Testis (tissue), 3 donors: Measurements from ENCODE around the gene AKT1. TPM values are rescaled to one million over a fixed set of nuclear protein-coding genes. Genes with fewer than 3 reads are reported as not detected.
A peak's percentile ranks its signal among the peaks of the same experiment; 100 is the strongest.

Experiments used
- DNase-seq: peaks from one replicate; pipeline ENCODE4 v3.0.0-alpha.2; 2019
- H3K27ac ChIP-seq, 2 donors: fragments of 200-600 bp; sonication (generic); one replicate each; pipeline ENCODE4 v1.5.1; 2019
- H3K27me3 ChIP-seq: fragments of 200-600 bp; sonication (generic); one replicate; pipeline ENCODE4 v1.5.1; 2019
- H3K36me3 ChIP-seq: fragments of 200-600 bp; sonication (generic); one replicate; pipeline ENCODE4 v1.5.1; 2017; ENCODE audit warnings: low read depth; ENCODE audit errors: missing control alignments
- H3K4me1 ChIP-seq: fragments of 200-600 bp; sonication (generic); one replicate; pipeline ENCODE4 v1.5.1; 2019
- H3K4me3 ChIP-seq, 2 donors: fragments of 200-600 bp; sonication (generic); one replicate each; pipeline ENCODE4 v1.5.1; 2017 to 2019
- H3K9me3 ChIP-seq: fragments of 200-600 bp; sonication (generic); one replicate; pipeline ENCODE4 v1.5.1; 2017
- POLR2A ChIP-seq: fragments of 450-650 bp; IDR thresholded peaks from one replicate; pipeline ENCODE4 v1.6.1; 2017; ENCODE audit warnings: antibody characterized with exemption, mild to moderate bottlenecking, moderate library complexity
- WGBS, 2 donors: methylation state at CpG; one replicate each; pipeline ENCODE4 v1.1.5; 2018; 5-methylcytosine and 5-hydroxymethylcytosine counted together
- intact Hi-C: fragments of 100-400 bp; cut with DNase I; formaldehyde crosslinking; loops from one replicate; pipeline ENCODE4 v1.15.1; 2023; ENCODE audit warnings: low total_unique reads
- polyA plus RNA-seq: library from polyadenylated mRNA; stranded (reverse); fragments of 350-450 nt; fragmentation: Illumina TruSeq; extraction: RNeasy Lipid Tissue Mini Kit (QIAGEN cat#74804); gene quantifications from one replicate; pipeline ENCODE4 v1.2.3, GENCODE V29; 2014; ENCODE audit warnings: low read depth, low replicate concordance; ENCODE audit not compliant: insufficient read depth
- total RNA-seq, 2 donors: library from RNA; depleted of rRNA; stranded (reverse); fragments of >200 nt; gene quantifications; one replicate each; pipeline ENCODE4 v1.2.3, GENCODE V29; 2016
- TF ChIP-seq, protein P1 (sequence below), 3 experiments: fragments of 450-650 bp in 2 of 3; fragments of 200-600 bp in 1 of 3; sonication (generic) in 1 of 3; IDR thresholded peaks; one replicate each; pipeline ENCODE4 v1.5.1; 2016 to 2019; ENCODE audit warnings: antibody characterized with exemption in 3 of 3, mild to moderate bottlenecking in 2 of 3, moderate library complexity in 1 of 3

Gene AKT1
- total and polyA plus RNA-seq, 3 donors from 2014 or later: 68.2 to 125 (median 106) TPM

- no peaks in the 10 kb centered on the region for H3K36me3 ChIP-seq
- no peaks in the 10 kb centered on the region for H3K27me3 ChIP-seq
- TF ChIP-seq, protein P1, sequence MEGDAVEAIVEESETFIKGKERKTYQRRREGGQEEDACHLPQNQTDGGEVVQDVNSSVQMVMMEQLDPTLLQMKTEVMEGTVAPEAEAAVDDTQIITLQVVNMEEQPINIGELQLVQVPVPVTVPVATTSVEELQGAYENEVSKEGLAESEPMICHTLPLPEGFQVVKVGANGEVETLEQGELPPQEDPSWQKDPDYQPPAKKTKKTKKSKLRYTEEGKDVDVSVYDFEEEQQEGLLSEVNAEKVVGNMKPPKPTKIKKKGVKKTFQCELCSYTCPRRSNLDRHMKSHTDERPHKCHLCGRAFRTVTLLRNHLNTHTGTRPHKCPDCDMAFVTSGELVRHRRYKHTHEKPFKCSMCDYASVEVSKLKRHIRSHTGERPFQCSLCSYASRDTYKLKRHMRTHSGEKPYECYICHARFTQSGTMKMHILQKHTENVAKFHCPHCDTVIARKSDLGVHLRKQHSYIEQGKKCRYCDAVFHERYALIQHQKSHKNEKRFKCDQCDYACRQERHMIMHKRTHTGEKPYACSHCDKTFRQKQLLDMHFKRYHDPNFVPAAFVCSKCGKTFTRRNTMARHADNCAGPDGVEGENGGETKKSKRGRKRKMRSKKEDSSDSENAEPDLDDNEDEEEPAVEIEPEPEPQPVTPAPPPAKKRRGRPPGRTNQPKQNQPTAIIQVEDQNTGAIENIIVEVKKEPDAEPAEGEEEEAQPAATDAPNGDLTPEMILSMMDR (IDR thresholded peaks at IDR 0.05): no peak
- no peak for TF ChIP-seq POLR2A
- peaks cover 11% of the 10 kb centered on the region for H3K4me1 ChIP-seq
- no peaks in the 10 kb centered on the region for H3K9me3 ChIP-seq
- H3K4me3 ChIP-seq: no peak overlapping the region
- DNase-seq: no peak
- no peak overlapping the region for H3K27ac ChIP-seq
- intact Hi-C loops: no loop called here
- 80 to 85% methylated on average over 24 of the region's 24 CpGs for WGBS, 2 donors
Measured at GRCh38 chr14:104770072-104770579, 25.4 kb downstream of the AKT1 start.

GRCh38 chr14:104769324-104770071 lies 26.1 kb downstream of the AKT1 start:
- WGBS, 2 donors: 77 to 79% methylated on average over 18 of the region's 18 CpGs
- H3K4me1 ChIP-seq: peaks cover 11% of the 10 kb centered on the region
- intact Hi-C loops: loop anchor here (10.0 kb wide), 1 partner anchor 275 kb away; no protein-coding TSS in a partner anchor
- H3K36me3 ChIP-seq: no peaks in the 10 kb centered on the region
- no peak overlapping the region for H3K27ac ChIP-seq
- H3K27me3 ChIP-seq: no peaks in the 10 kb centered on the region
- H3K9me3 ChIP-seq: no peaks in the 10 kb centered on the region
- no peak overlapping the region for H3K4me3 ChIP-seq
- TF ChIP-seq, protein P1 (IDR thresholded peaks at IDR 0.05): no peak
- no peak for TF ChIP-seq POLR2A
- no peak for DNase-seq

- Histone ChIP-seq H3K9me3 (no peaks in the 10 kb centered on the region), H3K4me1 (peaks cover 11% of the 10 kb centered on the region), H3K4me3 (no peak overlapping the region), H3K27me3 (no peaks in the 10 kb centered on the region), H3K27ac (no peak overlapping the region), H3K36me3 (no peaks in the 10 kb centered on the region)
- TF ChIP-seq, protein P1 (IDR thresholded peaks at IDR 0.05): peak; percentile 87 to 97 (median 88)
- TF ChIP-seq POLR2A: no peak
- intact Hi-C loops: loop anchor here (10.0 kb wide), 1 partner anchor 276 kb away; no protein-coding TSS in a partner anchor
- DNase-seq: peak; percentile 92
- 35 to 43% methylated on average over 12 to 22 of the region's 25 CpGs for WGBS, 2 donors
Measured at GRCh38 chr14:104768437-104769323, 26.9 kb downstream of the AKT1 start.

DNA sequence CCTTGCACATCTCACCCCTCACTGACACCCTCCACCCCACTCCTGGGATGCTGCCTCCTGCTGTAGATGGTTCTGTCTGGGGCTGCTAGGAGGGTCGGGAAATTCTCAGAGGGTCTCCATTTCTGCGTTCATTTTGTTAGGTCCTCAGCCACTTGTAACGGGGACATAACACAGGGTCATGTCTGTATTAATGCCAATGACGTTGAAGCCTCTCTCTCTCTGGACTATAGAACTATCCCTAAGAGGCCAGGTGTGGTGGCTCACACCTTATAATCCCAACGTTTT lies 28.0 kb downstream of the AKT1 start:
- Histone ChIP-seq H3K4me1 (peaks cover 11% of the 10 kb centered on the region), H3K4me3 (no peak overlapping the region), H3K9me3 (no peaks in the 10 kb centered on the region), H3K27me3 (no peaks in the 10 kb centered on the region), H3K36me3 (no peaks in the 10 kb centered on the region), H3K27ac (no peak overlapping the region)
- TF ChIP-seq POLR2A: no peak
- TF ChIP-seq, protein P1 (IDR thresholded peaks at IDR 0.05): no peak
- intact Hi-C loops: loop anchor here (10.0 kb wide), 1 partner anchor 277 kb away; no protein-coding TSS in a partner anchor
- WGBS, 2 donors: 72 to 81% methylated on average over 5 of the region's 5 CpGs
- DNase-seq: no peak
